GM10266 (cell line): ENCODE data around the gene NUAK2.

Experiments used
- DNase-seq: peaks from one replicate; pipeline ENCODE4 v3.0.0; 2012; ENCODE audit errors: extremely low spot score
- TF ChIP-seq, protein P1 (sequence below): IDR thresholded peaks from 2 replicates; pipeline ENCODE4 v1.5.1; 2012; ENCODE audit warnings: mild to moderate bottlenecking, low read depth; ENCODE audit not compliant: control insufficient read depth, insufficient read depth; ENCODE audit errors: missing control alignments

The NUAK2 gene

DNA sequence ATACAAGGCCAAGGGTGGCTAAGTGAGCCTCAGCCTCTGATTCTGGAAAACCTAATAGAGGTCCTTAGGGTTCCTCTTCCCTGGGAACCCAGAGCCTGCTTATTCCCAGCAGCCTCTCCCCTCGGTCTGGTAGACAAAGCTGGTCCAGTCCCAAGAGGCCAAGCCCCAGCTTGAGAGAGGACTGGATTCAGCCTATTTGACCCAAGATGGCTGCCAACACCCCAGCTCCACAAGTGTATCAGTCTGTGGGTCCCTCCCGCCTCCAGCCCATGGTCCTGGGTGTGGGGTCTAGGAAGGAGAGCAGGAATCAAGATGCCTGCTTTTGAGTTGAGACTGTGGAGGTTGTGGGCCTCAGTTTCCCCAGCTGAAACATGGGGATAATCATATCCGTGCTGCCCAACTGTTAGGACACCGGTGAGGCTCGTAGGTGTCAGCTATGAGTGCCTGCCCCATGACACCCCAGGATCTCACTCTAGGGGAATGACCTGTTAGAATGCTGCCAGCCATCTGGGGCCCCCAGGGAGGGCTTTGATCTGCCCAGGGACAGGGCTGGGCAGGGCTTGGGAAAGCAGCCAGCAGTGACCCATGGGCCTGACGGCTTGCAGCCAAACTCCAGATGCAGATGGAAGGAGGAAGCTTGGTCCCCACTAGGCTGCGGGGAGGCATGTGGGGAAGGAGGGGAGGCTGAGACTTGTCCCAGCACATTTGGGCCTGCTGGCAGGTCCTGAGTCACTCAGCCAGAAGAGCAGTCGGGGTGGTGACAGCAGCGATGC, 45.4 kb downstream of the NUAK2 start:
- TF ChIP-seq, protein P1, sequence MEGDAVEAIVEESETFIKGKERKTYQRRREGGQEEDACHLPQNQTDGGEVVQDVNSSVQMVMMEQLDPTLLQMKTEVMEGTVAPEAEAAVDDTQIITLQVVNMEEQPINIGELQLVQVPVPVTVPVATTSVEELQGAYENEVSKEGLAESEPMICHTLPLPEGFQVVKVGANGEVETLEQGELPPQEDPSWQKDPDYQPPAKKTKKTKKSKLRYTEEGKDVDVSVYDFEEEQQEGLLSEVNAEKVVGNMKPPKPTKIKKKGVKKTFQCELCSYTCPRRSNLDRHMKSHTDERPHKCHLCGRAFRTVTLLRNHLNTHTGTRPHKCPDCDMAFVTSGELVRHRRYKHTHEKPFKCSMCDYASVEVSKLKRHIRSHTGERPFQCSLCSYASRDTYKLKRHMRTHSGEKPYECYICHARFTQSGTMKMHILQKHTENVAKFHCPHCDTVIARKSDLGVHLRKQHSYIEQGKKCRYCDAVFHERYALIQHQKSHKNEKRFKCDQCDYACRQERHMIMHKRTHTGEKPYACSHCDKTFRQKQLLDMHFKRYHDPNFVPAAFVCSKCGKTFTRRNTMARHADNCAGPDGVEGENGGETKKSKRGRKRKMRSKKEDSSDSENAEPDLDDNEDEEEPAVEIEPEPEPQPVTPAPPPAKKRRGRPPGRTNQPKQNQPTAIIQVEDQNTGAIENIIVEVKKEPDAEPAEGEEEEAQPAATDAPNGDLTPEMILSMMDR, result no peak
- no peak for DNase-seq

DNA sequence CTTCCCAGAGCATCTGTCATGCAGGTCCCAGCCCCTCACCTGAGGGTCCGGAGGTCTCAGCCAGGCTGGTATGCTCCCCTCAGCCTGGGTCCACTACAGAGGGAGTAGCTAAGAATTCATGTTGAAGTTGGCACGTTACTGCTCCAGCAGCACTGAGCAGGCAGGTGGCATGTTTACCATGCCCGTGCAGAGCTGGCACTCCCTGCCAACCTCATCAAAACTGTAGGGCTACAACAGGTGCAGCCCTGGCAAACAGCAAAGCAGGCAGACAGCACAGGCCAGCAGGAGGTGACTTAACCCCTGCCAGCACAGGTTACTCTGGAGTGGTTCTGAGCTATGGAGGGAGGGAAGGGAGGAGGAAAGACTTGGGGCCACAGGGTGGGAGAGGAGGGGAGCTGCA, 46.4 kb downstream of the NUAK2 start:
- no peak for DNase-seq

DNA sequence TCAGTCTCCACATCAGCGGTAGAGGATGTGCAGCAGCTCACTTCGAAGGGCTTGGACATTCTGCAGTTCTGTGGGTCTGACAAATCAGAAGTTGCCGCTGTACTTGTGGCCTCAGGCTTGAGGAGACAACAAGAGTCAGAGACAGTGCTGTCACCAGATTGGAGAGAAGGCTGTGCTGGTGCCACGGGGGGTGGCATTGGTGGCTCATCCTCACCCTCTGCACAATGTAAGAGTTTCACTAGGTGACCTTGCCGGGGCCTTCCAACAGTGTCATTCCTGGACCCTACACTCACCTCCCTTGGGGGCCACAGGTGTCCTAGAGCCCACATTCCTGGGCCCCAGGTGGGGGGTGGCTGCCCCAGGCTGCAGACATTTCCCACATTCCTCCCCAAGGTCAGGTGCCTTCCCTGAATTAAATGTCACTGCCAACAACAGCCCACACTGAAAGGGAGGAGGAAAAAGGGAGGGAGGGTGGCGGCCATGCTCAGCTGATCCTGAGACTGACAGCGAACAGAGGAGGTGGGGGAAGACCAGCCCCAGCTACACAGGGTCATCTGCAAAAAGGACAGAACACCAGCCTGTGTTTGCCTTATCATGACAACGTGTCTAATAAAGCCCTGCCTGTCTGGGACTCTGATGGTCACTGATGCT, 47.4 kb downstream of the NUAK2 start:
- DNase-seq, result no peak
- TF ChIP-seq, protein P1, result no peak

More for the DNA sequence above, 46.4 kb downstream of the NUAK2 start:
- TF ChIP-seq, protein P1, result no peak

DNA sequence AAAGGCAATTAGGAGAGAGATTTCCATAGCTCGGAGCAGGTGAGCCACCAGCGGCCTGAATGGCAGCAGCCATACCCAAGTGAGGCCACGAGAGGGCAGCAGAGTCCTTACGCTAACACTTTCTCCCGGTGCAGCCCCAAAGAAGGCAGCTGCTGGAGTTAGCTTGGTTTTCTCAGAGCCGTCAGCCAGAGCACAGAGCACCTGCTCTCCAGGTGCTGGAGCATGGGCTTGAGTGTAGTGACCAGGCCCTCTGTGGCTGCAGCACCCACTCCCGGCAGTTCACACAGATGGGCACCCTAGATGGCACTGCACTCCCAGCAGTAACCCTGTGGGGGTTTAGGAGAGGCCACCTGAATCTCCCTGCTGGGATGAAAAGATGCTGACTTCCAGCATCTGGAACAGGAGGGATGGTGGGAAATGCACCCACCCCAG, 48.0 kb downstream of the NUAK2 start:
- peak; percentile 88 for DNase-seq
- TF ChIP-seq, protein P1, result peak; percentile 95

DNA sequence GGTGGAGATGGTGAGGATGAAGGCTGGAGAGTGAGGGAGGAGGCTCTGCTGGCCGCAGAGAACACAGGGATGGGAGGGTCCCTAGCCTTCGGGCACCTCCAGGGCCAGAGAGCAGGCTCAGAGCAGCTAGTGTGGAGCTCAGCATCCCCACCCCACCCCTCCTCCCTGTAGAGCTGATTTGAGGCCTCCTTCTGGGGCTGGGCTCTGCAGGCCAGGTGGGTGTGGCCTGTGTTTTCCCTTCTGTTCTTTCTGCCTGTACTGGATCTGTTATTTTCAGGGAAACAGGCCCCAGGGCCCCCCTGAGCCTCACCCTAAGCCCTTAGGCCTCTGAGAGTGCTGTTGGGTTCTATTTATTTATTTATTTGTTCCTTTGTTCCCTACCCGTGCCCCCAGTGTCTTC, 49.0 kb downstream of the NUAK2 start:
- TF ChIP-seq, protein P1, result no peak
- DNase-seq, result no peak

DNA sequence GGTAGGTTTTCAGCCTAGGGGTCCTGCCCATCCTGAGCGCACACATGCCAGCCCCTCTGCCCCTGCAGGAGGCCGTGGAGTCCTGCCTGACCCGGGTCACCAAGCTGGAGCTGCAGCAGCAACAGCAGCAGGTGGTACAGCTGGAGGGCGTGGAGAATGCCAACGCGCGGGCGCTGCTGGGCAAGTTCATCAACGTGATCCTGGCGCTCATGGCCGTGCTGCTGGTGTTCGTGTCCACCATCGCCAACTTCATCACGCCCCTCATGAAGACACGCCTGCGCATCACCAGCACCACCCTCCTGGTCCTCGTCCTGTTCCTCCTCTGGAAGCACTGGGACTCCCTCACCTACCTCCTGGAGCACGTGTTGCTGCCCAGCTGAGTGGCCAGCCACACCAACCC, 49.8 kb downstream of the NUAK2 start:
- TF ChIP-seq, protein P1, result no peak
- DNase-seq, result no peak

DNA sequence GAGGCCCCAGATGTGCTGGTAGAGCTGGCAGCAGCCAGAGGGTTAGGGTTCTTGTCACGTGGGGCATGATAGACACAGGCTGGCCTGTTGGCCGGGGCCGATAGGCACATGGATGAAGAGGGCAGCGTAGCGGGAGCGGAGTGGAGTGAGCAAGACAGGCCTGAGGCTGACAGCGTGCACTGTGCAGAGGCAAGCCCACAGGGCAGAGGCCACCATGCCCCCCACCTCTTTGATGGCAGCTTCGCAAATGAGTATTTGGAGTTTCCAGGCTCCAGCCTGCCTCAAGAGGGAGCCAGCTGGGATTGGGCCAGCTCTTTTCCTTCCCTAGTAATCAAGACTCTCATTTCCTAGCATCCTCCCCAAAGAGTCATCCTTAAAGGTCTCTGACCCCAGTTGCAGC, 50.3 kb downstream of the NUAK2 start:
- DNase-seq, result no peak
- TF ChIP-seq, protein P1, result no peak
